ENCODE data around the gene CRYBA4. TPM values are rescaled to one million over a fixed set of nuclear protein-coding genes. Genes with fewer than 3 reads are reported as not detected.

Gene CRYBA4
- total RNA-seq, 2 donors from 2014 or later = 3.3 TPM; not detected in 1

GRCh38 chr22:26604368-26604767, 17.4 kb upstream of the CRYBA4 start:
- 74% methylated on average over 1 of the region's 1 CpG for WGBS
- Histone ChIP-seq H3K4me3 (no peak overlapping the region), H3K27me3 (replicated peaks; ENCODE audit: insufficient read depth) (no peaks in the 10 kb centered on the region), H3K4me1 (replicated peaks) (no peaks in the 10 kb centered on the region), H3K27ac (no peak overlapping the region), H3K36me3 (no peaks in the 10 kb centered on the region), H3K9me3 (no peaks in the 10 kb centered on the region)
- no peak for DNase-seq (ENCODE audit: low spot score)
- intact Hi-C loops (cut with DNase I) = no loop called here
- TF ChIP-seq CTCF (IDR thresholded peaks at IDR 0.05) = no peak
- TF ChIP-seq POLR2AphosphoS5 (IDR thresholded peaks at IDR 0.05) = no peak
- TF ChIP-seq POLR2A (IDR thresholded peaks at IDR 0.05) = no peak

DNA sequence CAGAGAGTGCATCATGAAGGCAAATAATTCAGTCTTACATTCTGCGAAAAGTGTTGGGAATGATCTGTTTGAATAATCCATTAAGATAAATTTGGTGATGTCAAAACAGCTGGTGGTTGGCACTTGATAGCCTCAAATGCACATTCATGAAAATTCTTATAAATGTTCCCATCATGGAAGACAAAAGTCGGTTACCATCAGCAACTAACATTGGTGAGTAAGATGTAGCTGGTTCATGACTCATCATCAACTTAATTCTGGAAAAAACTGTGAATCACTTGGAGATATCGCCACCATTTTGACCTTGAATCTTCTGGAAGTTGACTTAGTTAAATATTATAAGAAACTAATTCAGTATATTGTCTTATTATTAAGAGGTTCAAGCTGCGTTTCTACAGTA, 15.2 kb upstream of the CRYBA4 start:
- Histone ChIP-seq H3K27me3 (replicated peaks; ENCODE audit: insufficient read depth) (no peaks in the 10 kb centered on the region), H3K4me3 (no peak overlapping the region), H3K27ac (no peak overlapping the region), H3K36me3 (no peaks in the 10 kb centered on the region), H3K4me1 (replicated peaks) (no peaks in the 10 kb centered on the region), H3K9me3 (no peaks in the 10 kb centered on the region)
- no peak for DNase-seq (ENCODE audit: low spot score)
- TF ChIP-seq POLR2AphosphoS5 (IDR thresholded peaks at IDR 0.05) (no peak), POLR2A (IDR thresholded peaks at IDR 0.05) (no peak), CTCF (IDR thresholded peaks at IDR 0.05) (no peak)
- WGBS = 91% methylated on average over 4 of the region's 4 CpGs
- intact Hi-C loops (cut with DNase I) = no loop called here

DNA sequence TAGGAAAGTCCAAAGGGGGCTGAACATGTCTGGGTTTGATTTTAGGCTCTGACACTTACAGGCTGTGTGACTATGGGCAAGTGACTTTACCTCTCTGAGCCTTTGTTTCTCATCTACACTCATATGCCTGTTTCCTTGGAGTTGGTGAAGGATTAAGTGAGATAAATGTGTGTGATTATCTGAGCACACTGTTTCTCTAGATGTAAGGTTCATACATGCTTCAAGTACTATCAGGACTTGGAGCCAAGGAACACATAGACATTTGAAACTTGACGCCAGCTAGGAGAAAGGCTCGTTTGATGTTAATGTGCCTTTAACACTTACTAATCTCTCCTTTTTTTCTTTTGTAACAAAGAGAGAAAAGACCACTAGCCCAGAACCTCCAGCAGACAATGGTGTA, 13.6 kb upstream of the CRYBA4 start:
- H3K36me3 ChIP-seq = no peaks in the 10 kb centered on the region
- no peaks in the 10 kb centered on the region for H3K9me3 ChIP-seq
- no peaks in the 10 kb centered on the region for H3K4me1 ChIP-seq (replicated peaks)
- no peaks in the 10 kb centered on the region for H3K27me3 ChIP-seq (replicated peaks; ENCODE audit: insufficient read depth)
- 13% methylated on average over 2 of the region's 2 CpGs for WGBS
- H3K4me3 ChIP-seq = no peak overlapping the region
- no peak overlapping the region for H3K27ac ChIP-seq
- no peak for TF ChIP-seq POLR2A (IDR thresholded peaks at IDR 0.05)
- no peak for TF ChIP-seq POLR2AphosphoS5 (IDR thresholded peaks at IDR 0.05)
- no peak for TF ChIP-seq CTCF (IDR thresholded peaks at IDR 0.05)
- intact Hi-C loops (cut with DNase I) = no loop called here
- DNase-seq (ENCODE audit: low spot score) = no peak

DNA sequence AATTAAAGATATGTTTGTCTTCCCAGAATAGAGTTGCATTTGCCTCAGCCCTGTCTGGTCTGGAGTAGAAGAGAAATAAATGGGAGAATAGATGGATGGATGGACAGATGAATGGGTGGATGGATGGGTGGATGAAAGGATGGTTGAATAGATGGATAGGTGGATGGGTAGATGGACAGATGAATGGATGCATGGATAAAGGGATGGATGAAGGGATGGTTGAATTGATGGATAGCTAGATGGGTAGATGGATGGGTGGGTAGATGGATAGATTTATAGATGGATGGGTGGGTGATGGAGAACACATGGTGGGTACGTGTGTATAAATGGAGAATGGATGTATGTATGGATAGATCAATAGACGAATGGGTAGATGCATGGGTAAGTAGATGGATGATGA, 12.5 kb upstream of the CRYBA4 start:
- Histone ChIP-seq H3K27ac (no peak overlapping the region), H3K36me3 (no peaks in the 10 kb centered on the region), H3K9me3 (no peaks in the 10 kb centered on the region), H3K4me1 (replicated peaks) (no peaks in the 10 kb centered on the region), H3K4me3 (no peak overlapping the region), H3K27me3 (replicated peaks; ENCODE audit: insufficient read depth) (no peaks in the 10 kb centered on the region)
- intact Hi-C loops (cut with DNase I) = no loop called here
- DNase-seq (ENCODE audit: low spot score) = no peak
- WGBS = 89% methylated on average over 2 of the region's 2 CpGs
- no peak for TF ChIP-seq POLR2AphosphoS5 (IDR thresholded peaks at IDR 0.05)
- TF ChIP-seq POLR2A (IDR thresholded peaks at IDR 0.05) = no peak
- no peak for TF ChIP-seq CTCF (IDR thresholded peaks at IDR 0.05)

DNA sequence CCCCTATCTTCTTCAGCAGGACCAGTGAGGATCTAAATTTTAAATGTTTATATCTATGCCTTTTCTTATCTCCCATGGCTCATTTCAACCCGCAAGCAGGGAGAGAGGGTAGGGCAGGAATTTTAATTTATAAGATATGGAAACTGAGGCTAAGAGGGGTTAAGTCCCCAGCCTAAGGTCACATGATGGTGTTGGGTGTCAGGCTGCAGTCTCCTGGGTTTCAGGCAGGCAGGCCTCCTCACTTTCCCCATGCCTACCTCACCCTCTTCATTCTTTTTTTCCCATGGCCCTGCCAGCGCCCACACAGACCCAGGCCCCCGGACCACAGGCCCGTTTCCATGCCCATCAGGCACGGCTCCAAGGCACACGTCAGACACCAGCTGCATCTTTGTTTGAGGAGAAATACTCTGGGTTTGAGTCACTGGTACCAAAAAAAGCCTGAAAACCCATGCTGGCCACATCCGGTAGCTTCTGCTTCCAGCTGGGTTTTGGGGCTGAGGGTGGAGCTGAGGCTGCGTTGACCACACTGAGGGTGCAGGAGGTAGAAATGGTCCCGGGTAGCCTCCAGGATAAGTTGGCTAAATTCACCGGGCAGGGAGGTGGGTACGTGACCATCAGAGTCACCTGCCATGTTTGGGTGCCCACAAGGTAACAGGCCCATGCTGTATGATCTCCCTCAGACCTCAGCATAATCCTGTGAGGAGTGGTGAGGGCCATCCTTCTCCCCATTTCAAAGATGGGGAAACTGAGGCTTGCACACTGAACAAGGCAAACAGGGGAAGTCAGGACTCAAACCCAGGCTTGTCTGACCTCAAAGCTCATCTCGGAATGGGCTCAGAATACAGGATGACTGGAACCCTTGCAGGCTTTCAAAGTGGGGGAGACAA, 11.4 kb upstream of the CRYBA4 start:
- no peak overlapping the region for H3K27ac ChIP-seq
- H3K9me3 ChIP-seq = no peaks in the 10 kb centered on the region
- no peaks in the 10 kb centered on the region for H3K4me1 ChIP-seq (replicated peaks)
- no peak overlapping the region for H3K4me3 ChIP-seq
- intact Hi-C loops (cut with DNase I) = no loop called here
- 76% methylated on average over 11 of the region's 12 CpGs for WGBS
- H3K27me3 ChIP-seq (replicated peaks; ENCODE audit: insufficient read depth) = no peaks in the 10 kb centered on the region
- TF ChIP-seq CTCF (IDR thresholded peaks at IDR 0.05) (no peak), POLR2A (IDR thresholded peaks at IDR 0.05) (no peak), POLR2AphosphoS5 (IDR thresholded peaks at IDR 0.05) (no peak)
- no peaks in the 10 kb centered on the region for H3K36me3 ChIP-seq
- DNase-seq (ENCODE audit: low spot score) = no peak
